Adrenal gland (tissue), 5 donors: Measurements from ENCODE around the gene DUSP16.

ENCODE experiments used
- POLR2A ChIP-seq, 2 donors: fragments of 450-650 bp; IDR thresholded peaks; one replicate each; pipeline ENCODE4 v1.6.1; 2017; ENCODE audit warnings: antibody characterized with exemption in 2 of 2, mild to moderate bottlenecking in 2 of 2, moderate library complexity in 1 of 2
- TF ChIP-seq, protein P1 (sequence below), 6 experiments: fragments of 450-650 bp in 4 of 6; fragments of 200-600 bp in 2 of 6; sonication (generic) in 1 of 6; IDR thresholded peaks; 1 replicate in 5 of 6; 2 replicates in 1 of 6; pipeline versions ENCODE4 v1.5.1 to v1.8.0; 2016 to 2021; ENCODE audit warnings: antibody characterized with exemption in 6 of 6, mild to moderate bottlenecking in 2 of 6, moderate library complexity in 1 of 6
- donor health status: DM: no; HTN: no; CAD: no.

DNA sequence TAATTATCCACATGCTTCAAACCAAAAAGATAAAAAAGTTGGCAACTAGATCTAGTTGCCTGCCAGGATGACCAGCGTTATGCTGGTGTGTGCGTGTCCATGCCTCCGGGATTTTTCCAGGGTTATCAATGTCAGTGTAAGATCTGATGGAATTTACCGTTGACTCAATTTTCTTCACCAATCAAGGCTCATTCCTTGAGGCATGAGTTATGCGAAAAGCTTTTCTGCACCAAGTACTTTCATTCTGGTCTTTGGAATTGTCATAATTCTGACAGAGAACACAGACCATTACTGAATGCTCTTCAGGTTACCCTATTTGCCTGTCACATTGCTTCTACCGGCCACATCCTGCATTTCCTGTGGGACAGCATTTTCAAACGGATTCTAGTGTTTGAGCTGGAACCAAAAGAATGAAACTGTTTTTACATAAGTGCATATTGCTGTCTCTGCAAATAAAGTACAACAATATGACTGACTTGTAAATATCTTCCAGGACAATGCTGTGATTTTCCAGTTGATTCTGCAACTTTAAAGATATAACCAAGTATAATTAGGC lies 91.8 kb downstream of the DUSP16 start:
- TF ChIP-seq, protein P1, sequence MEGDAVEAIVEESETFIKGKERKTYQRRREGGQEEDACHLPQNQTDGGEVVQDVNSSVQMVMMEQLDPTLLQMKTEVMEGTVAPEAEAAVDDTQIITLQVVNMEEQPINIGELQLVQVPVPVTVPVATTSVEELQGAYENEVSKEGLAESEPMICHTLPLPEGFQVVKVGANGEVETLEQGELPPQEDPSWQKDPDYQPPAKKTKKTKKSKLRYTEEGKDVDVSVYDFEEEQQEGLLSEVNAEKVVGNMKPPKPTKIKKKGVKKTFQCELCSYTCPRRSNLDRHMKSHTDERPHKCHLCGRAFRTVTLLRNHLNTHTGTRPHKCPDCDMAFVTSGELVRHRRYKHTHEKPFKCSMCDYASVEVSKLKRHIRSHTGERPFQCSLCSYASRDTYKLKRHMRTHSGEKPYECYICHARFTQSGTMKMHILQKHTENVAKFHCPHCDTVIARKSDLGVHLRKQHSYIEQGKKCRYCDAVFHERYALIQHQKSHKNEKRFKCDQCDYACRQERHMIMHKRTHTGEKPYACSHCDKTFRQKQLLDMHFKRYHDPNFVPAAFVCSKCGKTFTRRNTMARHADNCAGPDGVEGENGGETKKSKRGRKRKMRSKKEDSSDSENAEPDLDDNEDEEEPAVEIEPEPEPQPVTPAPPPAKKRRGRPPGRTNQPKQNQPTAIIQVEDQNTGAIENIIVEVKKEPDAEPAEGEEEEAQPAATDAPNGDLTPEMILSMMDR (IDR thresholded peaks at IDR 0.05) = no peak
- TF ChIP-seq POLR2A (IDR thresholded peaks at IDR 0.05) = no peak
